HuH-7.5 (cell line): ENCODE measurements around the gene GORAB.

Experiments used
- DNase-seq: peaks from one replicate; pipeline ENCODE4 v3.0.0; 2011; ENCODE audit warnings: low spot score

Gene GORAB

DNA sequence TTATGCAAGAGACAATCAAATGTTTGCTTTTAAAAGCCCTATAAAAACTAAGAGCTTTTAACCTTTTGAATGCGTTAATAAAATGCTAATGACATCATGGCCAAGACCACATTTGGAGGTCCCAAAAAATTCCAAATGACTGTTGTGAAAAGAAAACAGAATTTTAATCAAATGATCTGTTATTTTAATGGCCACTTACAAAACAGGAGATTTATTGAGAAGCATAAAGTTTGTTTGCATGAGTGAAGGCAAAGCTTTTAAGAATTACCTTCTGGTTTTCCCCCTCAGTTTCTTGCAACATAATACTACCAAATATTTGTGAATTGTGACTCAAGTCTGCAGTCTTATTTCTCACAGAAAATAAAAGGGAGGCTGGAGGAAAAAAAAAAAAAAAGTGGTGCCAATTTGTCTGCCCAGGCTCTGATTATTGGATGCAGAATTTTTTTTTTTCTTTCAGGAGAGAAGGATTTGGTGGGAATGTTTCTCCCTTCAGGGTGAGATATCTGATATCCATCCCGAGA, 60.7 kb downstream of the GORAB start:
- no peak for DNase-seq

DNA sequence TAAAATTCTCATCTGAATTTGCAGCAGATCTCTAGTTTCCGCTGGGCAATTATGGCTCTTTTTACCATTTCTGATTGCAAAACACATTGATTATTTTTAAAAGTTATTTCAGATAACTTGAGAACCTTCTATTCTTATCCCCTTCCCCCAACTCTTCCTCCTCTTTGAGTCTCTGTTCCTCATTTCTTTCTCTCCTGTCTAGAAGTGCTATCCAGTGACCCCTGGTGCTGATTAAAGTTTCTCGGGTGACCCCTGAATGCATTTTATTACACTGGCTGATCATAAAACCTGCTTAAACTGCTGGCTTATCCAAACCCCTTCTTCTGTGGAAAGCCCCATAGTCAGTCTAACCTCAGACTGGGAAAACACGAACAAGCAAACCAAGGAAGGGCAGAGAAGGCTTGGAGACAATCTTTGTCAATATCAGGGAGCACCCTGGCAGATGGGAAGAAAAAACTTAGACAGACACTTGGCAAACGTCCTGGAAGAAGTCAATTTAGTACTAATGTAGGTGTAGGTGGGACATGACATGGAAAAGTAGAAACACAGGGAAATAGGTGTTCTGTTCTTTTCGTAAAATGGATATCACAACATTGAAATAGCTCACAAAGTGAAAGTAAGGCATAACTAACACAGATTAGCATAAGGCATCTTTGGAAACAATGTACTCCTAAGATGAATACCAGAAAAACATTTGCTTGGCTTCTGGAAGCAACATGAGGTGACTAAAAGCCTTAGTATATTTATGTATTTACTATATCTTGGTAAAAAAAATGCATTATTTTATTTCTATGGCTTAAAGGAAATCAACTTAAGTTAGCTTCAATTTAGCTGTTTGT, 61.4 kb downstream of the GORAB start:
- DNase-seq, result no peak

DNA sequence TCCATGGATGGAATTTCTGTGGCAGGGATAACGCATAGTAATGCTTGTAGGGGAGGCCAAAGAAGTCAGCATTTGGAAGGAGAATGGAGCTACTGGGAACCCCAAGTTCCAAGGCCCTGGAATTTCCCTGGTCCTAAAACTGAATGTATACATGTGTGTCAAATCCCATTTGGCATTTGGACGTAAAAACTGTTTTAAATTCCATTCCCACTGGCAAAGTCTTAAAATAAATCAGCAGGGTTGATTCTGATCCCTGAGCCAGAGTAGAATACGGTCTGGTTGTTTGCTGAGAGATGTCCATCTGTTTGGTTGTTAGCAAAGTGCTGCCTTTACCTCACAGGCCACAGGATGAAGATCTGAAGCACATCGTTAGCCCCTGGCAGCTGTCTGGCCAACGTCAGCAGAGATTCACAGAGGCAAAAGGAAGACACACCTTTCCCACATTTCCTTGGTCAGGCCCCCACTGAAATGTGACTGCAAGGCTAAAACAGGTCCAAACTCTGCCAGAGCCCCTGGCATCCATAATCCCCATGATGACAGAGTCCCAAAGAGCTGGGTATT, 62.2 kb downstream of the GORAB start:
- DNase-seq, result no peak

GRCh38 chr1:170596701-170597100, 64.7 kb downstream of the GORAB start:
- no peak for DNase-seq

DNA sequence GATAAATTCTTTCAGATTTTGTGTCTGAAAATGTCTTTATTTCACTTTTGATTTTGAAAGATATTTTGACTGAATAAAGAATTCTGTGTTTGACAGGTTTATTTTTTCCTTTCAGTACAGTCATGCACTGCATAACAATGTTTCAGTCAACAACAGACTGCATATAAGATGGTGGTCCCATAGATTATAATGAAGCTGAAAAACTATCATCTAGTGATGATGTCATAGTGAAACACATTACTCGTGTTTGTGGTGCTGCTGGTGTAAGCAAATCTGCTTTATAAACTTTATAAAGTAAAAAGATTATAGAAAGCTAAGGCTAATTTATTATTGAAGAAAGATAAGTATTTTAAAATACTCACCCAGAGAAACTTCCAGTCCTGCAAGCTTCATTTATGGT, 66.7 kb downstream of the GORAB start:
- no peak for DNase-seq

DNA sequence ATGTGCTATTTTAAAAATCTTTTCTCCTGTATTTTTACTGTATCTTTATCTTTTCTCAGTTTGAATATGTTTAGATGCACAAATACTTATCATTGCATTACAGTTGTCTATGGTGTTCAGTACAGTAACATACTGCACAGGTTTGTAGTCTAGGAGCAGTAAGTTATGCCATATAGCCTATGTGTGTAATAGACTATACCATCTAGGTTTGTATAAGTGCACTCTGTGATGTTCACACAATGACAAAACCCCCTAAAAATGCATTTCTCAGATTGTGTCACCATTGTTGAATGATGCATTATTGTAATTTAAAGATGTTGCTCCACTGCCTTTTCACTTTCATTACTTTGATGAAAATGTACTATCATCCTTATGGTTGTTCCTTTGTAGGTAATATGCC, 67.1 kb downstream of the GORAB start:
- DNase-seq, result no peak

- no peak for DNase-seq
Measured at GRCh38 chr1:170601866-170602265, 69.9 kb downstream of the GORAB start.
